Caco-2 (cell line): Measurements from ENCODE around the gene TUBB3. TPM values are rescaled to one million over a fixed set of nuclear protein-coding genes. Genes with fewer than 3 reads are reported as not detected.
A peak's percentile ranks its signal among the peaks of the same experiment; 100 is the strongest.

Source experiments
- BruUV-seq: library from RNA; stranded (reverse); fragments of 400-500 nt; replicated peaks from 2 replicates; lab custom pipeline; 2021; lab: Mats Ljungman, UMichigan
- CTCF ChIA-PET: fragments of 300-600 bp; sonication (Branson Sonifier 250); formaldehyde crosslinking; loops from one replicate; lab custom pipeline; 2022; ENCODE audit warnings: antibody characterized with exemption; lab: Charles Lee
- POLR2A ChIA-PET: fragments of 300-600 bp; sonication (Branson Sonifier 250); formaldehyde crosslinking; loops from one replicate; lab custom pipeline; 2022; ENCODE audit warnings: antibody characterized with exemption; lab: Charles Lee
- DNase-seq, 2 experiments: peaks; one replicate each; pipeline versions ENCODE4 v3.0.0 to v3.0.0-alpha.2; 2020 to 2022
- H3K27me3 ChIP-seq: replicated peaks from 2 replicates; pipeline ENCODE4 v1.6.0; 2011; ENCODE audit warnings: low read length; ENCODE audit not compliant: control insufficient read depth, insufficient read depth
- H3K36me3 ChIP-seq: 2 replicates; pipeline ENCODE4 v1.5.1; 2011; ENCODE audit warnings: low read length; ENCODE audit not compliant: control insufficient read depth, insufficient read depth
- H3K4me1 ChIP-seq: fragments of 250-450 bp; sonication (Bioruptor Pico); 2 replicates; pipeline ENCODE4 v1.5.1; 2020; ENCODE audit warnings: mild to moderate bottlenecking
- H3K4me3 ChIP-seq: 2 replicates; pipeline ENCODE4 v1.5.1; 2011; ENCODE audit warnings: low read depth, mild to moderate bottlenecking, control low read depth, low read length
- H3K9me3 ChIP-seq: fragments of 250-450 bp; sonication (Bioruptor Pico); 2 replicates; pipeline ENCODE4 v1.5.1; 2020; ENCODE audit warnings: mild to moderate bottlenecking, moderate library complexity
- H3K27ac Mint-ChIP-seq: one replicate; pipeline ENCODE4 v1.8.0; 2022; ENCODE audit warnings: mixed read lengths; ENCODE audit not compliant: unreplicated experiment
- H3K27me3 Mint-ChIP-seq: one replicate; pipeline ENCODE4 v1.8.0; 2022; ENCODE audit warnings: mixed read lengths; ENCODE audit not compliant: insufficient read depth, unreplicated experiment
- H3K36me3 Mint-ChIP-seq: one replicate; pipeline ENCODE4 v1.8.0; 2022; ENCODE audit warnings: mild to moderate bottlenecking, mixed read lengths; ENCODE audit not compliant: insufficient read depth, unreplicated experiment
- H3K4me1 Mint-ChIP-seq: one replicate; pipeline ENCODE4 v1.8.0; 2022; ENCODE audit warnings: low read depth, mixed read lengths; ENCODE audit not compliant: unreplicated experiment
- H3K4me3 Mint-ChIP-seq: one replicate; pipeline ENCODE4 v1.8.0; 2022; ENCODE audit warnings: mild to moderate bottlenecking, moderate library complexity, mixed read lengths; ENCODE audit not compliant: unreplicated experiment
- H3K9me3 Mint-ChIP-seq: one replicate; pipeline ENCODE4 v1.8.0; 2022; ENCODE audit warnings: mixed read lengths; ENCODE audit not compliant: unreplicated experiment
- intact Hi-C: fragments of 100-400 bp; cut with micrococcal nuclease; formaldehyde crosslinking; loops from one replicate; pipeline ENCODE4 v1.10.0; 2022; ENCODE audit not compliant: unreplicated experiment
- total RNA-seq: library from RNA; stranded (reverse); gene quantifications from 2 replicates; pipeline ENCODE4 v1.2.3, GENCODE V29; 2022
- TF ChIP-seq, protein P1 (sequence below), 2 experiments: fragments of 200-600 bp in 1 of 2; IDR thresholded peaks; 1 replicate in 1 of 2; 2 replicates in 1 of 2; pipeline versions ENCODE4 v1.5.1 to v1.8.0; 2011 to 2022; ENCODE audit warnings: antibody characterized with exemption in 1 of 2, control low read depth in 1 of 2, inconsistent platforms in 1 of 2, low read depth in 1 of 2, low read length in 1 of 2, mild to moderate bottlenecking in 1 of 2, moderate library complexity in 1 of 2; ENCODE audit not compliant: insufficient read depth in 1 of 2, severe bottlenecking in 1 of 2, unreplicated experiment in 1 of 2

Gene TUBB3
- total RNA-seq, 1 experiment from 2014 or later: 31.3 TPM

GRCh38 chr16:89972244-89973234, 49.4 kb downstream of the TUBB3 start:
- peaks cover 7% of the 10 kb centered on the region for H3K36me3 ChIP-seq
- no TSS peak for BruUV-seq

GRCh38 chr16:89973235-89973634, 50.1 kb downstream of the TUBB3 start:
- no peaks in the 10 kb centered on the region for H3K9me3 ChIP-seq
- peaks cover 67% of the 10 kb centered on the region for H3K36me3 Mint-ChIP-seq
- no peak for DNase-seq
- no peaks in the 10 kb centered on the region for H3K9me3 Mint-ChIP-seq
- no peaks in the 10 kb centered on the region for H3K27me3 Mint-ChIP-seq
- H3K36me3 ChIP-seq: peaks cover 7% of the 10 kb centered on the region
- ChIA-PET POLR2A (interaction anchor here (0.8 to 1.9 kb wide), 3 partner anchors 35 to 100 kb away, joined by 3 to 13 read pairs (median 3); partner anchors contain the start of genes TCF25 and TUBB3), CTCF (interaction anchor here (0.6 to 1.4 kb wide), 3 partner anchors 46 to 109 kb away, joined by 3 to 7 read pairs (median 4); partner anchors contain the start of gene MC1R)
- peak overlapping the region; percentile 100 for H3K27ac Mint-ChIP-seq
- H3K4me1 ChIP-seq: peaks cover 14% of the 10 kb centered on the region
- BruUV-seq: no TSS peak
- intact Hi-C loops: loop anchor here (2.0 kb wide), 1 partner anchor 46 kb away; the partner anchor contains the start of gene DBNDD1
- H3K4me3 Mint-ChIP-seq: peak overlapping the region; percentile 100
- H3K27me3 ChIP-seq: no peaks in the 10 kb centered on the region
- peaks cover 28% of the 10 kb centered on the region for H3K4me1 Mint-ChIP-seq
- TF ChIP-seq, protein P1, sequence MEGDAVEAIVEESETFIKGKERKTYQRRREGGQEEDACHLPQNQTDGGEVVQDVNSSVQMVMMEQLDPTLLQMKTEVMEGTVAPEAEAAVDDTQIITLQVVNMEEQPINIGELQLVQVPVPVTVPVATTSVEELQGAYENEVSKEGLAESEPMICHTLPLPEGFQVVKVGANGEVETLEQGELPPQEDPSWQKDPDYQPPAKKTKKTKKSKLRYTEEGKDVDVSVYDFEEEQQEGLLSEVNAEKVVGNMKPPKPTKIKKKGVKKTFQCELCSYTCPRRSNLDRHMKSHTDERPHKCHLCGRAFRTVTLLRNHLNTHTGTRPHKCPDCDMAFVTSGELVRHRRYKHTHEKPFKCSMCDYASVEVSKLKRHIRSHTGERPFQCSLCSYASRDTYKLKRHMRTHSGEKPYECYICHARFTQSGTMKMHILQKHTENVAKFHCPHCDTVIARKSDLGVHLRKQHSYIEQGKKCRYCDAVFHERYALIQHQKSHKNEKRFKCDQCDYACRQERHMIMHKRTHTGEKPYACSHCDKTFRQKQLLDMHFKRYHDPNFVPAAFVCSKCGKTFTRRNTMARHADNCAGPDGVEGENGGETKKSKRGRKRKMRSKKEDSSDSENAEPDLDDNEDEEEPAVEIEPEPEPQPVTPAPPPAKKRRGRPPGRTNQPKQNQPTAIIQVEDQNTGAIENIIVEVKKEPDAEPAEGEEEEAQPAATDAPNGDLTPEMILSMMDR (IDR thresholded peaks at IDR 0.05; ENCODE audit: insufficient read depth in 1 of 2, low read depth in 1 of 2, low read length in 1 of 2, severe bottlenecking in 1 of 2, unreplicated experiment in 1 of 2): no peak
- peak overlapping the region; percentile 99 for H3K4me3 ChIP-seq

More at GRCh38 chr16:89972244-89973234, 49.4 kb downstream of the TUBB3 start:
- CTCF ChIA-PET: interaction anchor here (0.6 to 1.9 kb wide), 4 partner anchors 46 to 160 kb away, joined by 3 to 5 read pairs (median 4); partner anchors contain the start of gene MC1R
- peak overlapping the region; percentile 100 for H3K4me3 Mint-ChIP-seq
- no peaks in the 10 kb centered on the region for H3K9me3 ChIP-seq
- H3K27ac Mint-ChIP-seq: peak overlapping the region; percentile 100
- H3K27me3 Mint-ChIP-seq: no peaks in the 10 kb centered on the region
- peaks cover 14% of the 10 kb centered on the region for H3K4me1 ChIP-seq
- no peaks in the 10 kb centered on the region for H3K27me3 ChIP-seq
- H3K4me1 Mint-ChIP-seq: peaks cover 28% of the 10 kb centered on the region
- peaks cover 63% of the 10 kb centered on the region for H3K36me3 Mint-ChIP-seq
- TF ChIP-seq, protein P1 (IDR thresholded peaks at IDR 0.05; ENCODE audit: insufficient read depth in 1 of 2, low read depth in 1 of 2, low read length in 1 of 2, severe bottlenecking in 1 of 2, unreplicated experiment in 1 of 2): no peak
- peak overlapping the region; percentile 99 for H3K4me3 ChIP-seq
- H3K9me3 Mint-ChIP-seq: no peaks in the 10 kb centered on the region
- POLR2A ChIA-PET: interaction anchor here (0.6 to 1.9 kb wide), 4 partner anchors 25 to 427 kb away, joined by 3 to 13 read pairs (median 6); partner anchors contain the start of gene TUBB3
- DNase-seq: peak; percentile 92 to 96
- intact Hi-C loops: loop anchor here (2.0 kb wide), 1 partner anchor 46 kb away; the partner anchor contains the start of gene DBNDD1
